Measurements from ENCODE around the gene NIPBL.

DNA sequence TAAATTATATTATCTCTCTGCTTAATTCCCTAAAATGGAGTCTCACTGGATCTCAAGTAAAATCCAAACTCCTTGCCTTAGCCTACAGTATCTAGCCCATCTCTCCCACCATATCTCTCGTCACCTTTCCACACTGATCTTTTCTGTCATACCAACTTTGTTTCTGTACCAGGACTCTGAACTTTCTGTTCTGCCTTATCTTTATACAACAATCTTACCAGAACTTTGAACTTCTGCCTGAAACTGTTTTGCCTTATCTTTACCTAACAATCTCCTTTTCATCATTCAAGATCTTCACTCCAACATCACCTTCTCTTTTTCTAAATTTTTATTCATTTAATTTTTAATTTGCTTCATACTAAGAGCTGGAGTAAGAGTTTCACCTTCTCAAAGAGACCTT lies 233.6 kb downstream of the NIPBL start:
- TF ChIP-seq SP1 (IDR thresholded peaks at IDR 0.05) (no peak), TARDBP (IDR thresholded peaks at IDR 0.05) (no peak), L3MBTL2 (conservative IDR thresholded peaks at IDR 0.05) (no peak), SUZ12 (IDR thresholded peaks at IDR 0.05) (no peak)
- TF ChIP-seq, protein P1, sequence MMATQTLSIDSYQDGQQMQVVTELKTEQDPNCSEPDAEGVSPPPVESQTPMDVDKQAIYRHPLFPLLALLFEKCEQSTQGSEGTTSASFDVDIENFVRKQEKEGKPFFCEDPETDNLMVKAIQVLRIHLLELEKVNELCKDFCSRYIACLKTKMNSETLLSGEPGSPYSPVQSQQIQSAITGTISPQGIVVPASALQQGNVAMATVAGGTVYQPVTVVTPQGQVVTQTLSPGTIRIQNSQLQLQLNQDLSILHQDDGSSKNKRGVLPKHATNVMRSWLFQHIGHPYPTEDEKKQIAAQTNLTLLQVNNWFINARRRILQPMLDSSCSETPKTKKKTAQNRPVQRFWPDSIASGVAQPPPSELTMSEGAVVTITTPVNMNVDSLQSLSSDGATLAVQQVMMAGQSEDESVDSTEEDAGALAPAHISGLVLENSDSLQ (IDR thresholded peaks at IDR 0.05) = no peak

Data from HEK293T (cell line).